ENCODE results near the gene SNRNP48. TPM values are rescaled to one million over a fixed set of nuclear protein-coding genes. Genes with fewer than 3 reads are reported as not detected.

Gene SNRNP48, protein sequence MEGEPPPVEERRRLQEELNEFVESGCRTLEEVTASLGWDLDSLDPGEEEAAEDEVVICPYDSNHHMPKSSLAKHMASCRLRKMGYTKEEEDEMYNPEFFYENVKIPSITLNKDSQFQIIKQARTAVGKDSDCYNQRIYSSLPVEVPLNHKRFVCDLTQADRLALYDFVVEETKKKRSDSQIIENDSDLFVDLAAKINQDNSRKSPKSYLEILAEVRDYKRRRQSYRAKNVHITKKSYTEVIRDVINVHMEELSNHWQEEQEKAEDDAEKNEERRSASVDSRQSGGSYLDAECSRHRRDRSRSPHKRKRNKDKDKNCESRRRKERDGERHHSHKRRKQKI
- total RNA-seq = 10 to 100 TPM in 1 of 2 donors, 1 to 10 TPM in 1; 8.3 to 12.0 TPM

GRCh38 chr6:7589949-7590917, at the start of gene SNRNP48:
Gene SNRNP48, plus strand, starts transcription at chr6:7590198. Its CDS starts 60 bp downstream, at chr6:7590258.

DNA sequence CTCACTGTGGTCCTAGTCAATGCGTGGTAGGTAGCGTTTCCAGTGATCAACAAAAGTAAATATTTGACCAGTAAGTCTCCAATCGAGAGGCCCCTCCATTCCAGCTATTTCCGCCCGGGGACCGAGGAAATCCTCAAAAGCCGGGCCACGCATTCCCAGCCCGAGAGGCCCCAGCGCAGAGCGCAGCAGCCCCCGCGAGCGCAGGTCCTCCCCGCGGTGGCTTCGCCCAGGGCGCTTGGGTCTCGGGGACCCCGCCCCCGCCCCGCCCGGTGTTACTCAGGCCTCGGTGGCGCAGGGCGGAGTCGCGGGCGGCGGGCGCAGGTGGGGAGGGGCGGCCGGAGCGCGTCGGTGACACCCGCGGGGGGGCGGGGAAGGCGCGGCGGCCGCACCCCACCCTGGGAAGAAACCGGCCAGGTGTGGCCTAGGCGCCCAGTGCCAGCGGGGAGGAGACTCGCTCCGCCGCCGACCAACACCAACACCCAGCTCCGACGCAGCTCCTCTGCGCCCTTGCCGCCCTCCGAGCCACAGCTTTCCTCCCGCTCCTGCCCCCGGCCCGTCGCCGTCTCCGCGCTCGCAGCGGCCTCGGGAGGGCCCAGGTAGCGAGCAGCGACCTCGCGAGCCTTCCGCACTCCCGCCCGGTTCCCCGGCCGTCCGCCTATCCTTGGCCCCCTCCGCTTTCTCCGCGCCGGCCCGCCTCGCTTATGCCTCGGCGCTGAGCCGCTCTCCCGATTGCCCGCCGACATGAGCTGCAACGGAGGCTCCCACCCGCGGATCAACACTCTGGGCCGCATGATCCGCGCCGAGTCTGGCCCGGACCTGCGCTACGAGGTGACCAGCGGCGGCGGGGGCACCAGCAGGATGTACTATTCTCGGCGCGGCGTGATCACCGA, 48.6 kb upstream of the SNRNP48 start, which contains the start of gene DSP:
Gene DSP, plus strand, starts transcription at position 497 of the 890 bp plus-strand sequence. Its CDS starts 245 bp downstream, at position 742.

Other genes with a start within 250 kb of the SNRNP48 start
- under 1 TPM in 1 of 2 donors, not detected in 1; 0.33 TPM for gene CAGE1, start 200.5 kb upstream of the SNRNP48 start, total RNA-seq
- 10 to 100 TPM; 10.7 to 23.6 TPM for gene RIOK1, start 200.4 kb upstream of the SNRNP48 start, total RNA-seq
- 1 to 10 TPM; 1.0 to 1.7 TPM for gene DSP, start 48.5 kb upstream of the SNRNP48 start, total RNA-seq
- not detected for gene BMP6, start 135.9 kb downstream of the SNRNP48 start, total RNA-seq

All from melanocyte of skin (primary cell).